CD4-positive, alpha-beta T cell treated with Interleukin-2 at 100 ng/mL for 4 hours (primary cell): Measurements from ENCODE around the gene ZBTB9.

Source experiments
- DNase-seq: peaks from one replicate; pipeline ENCODE4 v3.0.0-alpha.2; 2020; ENCODE audit warnings: low spot score

The ZBTB9 gene

GRCh38 chr6:33433001-33433543 lies 21.3 kb upstream of the ZBTB9 start:
- no peak for DNase-seq

GRCh38 chr6:33433544-33434191 lies 20.7 kb upstream of the ZBTB9 start:
- DNase-seq = no peak

DNA sequence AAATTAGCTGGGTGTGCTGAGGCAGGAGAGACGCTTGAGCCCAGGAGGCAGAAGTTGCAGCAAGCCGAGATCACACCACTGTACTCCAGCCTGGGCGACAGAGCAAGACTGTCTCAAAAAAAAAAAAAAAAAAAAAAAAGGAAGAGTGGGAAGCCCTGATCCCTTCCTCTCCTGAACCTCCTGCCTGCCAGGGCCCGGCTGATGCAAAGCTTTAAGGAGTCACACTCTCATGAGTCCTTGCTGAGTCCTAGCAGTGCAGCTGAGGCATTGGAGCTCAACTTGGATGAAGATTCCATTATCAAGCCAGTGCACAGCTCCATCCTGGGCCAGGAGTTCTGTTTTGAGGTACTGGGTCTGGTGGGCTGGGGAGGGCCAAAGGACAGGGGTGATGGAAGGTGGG lies 19.4 kb upstream of the ZBTB9 start:
- DNase-seq = no peak

DNA sequence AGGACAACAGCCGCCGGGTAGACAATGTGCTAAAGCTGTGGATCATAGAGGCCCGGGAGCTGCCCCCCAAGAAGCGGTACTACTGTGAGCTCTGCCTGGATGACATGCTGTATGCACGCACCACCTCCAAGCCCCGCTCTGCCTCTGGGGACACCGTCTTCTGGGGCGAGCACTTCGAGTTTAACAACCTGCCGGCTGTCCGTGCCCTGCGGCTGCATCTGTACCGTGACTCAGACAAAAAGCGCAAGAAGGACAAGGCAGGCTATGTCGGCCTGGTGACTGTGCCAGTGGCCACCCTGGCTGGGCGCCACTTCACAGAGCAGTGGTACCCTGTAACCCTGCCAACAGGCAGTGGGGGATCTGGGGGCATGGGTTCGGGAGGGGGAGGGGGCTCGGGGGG lies 16.7 kb upstream of the ZBTB9 start:
- no peak for DNase-seq

DNA sequence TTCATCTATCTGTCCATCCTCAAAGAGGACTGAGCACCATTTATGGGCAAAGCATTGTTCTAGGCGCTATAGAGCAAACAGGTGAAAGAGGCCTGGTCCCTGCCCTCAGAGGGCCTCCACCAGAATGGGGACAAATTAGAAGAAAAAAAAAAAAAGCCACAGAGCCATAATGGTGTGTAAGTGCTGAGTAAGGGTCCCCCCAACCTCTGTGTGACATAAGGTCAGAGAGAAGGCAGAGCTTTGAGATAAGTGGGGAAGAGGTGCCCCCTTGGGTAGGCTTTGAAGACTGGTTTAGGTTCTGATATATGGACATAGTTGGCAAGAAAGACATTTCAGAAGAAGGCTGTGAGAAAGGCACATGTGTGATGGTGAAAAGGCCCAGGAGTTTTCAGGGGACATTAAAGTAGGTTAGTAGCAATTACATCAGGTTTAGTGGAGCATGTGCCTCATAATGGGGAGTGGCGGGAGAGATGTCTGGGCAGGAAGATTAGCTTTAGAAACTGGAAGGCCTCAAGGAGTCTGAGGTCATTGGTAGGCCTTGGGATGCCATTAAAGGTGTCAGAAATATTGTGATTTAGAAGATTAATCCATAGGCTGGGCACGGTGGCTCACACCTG lies 15.3 kb upstream of the ZBTB9 start:
- DNase-seq = no peak

DNA sequence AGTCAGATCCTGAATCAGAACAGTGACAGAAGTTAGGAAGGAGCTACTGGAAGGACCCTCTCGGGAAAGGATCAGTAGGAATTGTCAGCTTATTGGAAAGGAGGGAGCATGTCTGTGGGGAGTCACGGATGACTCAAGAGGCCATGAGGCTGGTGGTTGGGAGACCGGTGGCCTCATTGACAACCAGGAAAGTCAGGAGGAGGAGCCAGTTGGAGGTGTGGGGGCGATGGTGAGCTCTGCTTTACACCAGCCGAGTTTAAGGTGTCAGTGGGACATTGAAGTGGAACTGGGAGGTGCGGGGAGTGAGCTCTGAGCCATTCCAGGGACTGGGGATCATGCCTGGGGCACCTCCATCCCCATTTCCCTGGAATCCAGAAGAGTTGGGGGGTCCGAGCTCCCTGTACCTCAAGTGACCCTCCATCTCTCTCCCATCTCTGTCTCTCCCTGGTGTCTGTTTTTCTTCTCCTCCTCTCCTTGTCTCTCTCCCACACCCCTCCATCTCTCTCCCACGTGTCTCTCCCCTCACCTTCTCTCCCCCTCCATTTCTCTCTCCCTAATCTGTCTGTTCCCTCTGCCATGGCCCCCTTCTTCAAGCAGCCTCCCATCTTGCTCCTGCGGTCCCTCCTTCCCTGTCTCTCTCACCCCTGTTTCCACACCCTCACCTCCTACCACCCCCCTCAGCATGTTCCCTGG lies 14.3 kb upstream of the ZBTB9 start:
- no peak for DNase-seq

DNA sequence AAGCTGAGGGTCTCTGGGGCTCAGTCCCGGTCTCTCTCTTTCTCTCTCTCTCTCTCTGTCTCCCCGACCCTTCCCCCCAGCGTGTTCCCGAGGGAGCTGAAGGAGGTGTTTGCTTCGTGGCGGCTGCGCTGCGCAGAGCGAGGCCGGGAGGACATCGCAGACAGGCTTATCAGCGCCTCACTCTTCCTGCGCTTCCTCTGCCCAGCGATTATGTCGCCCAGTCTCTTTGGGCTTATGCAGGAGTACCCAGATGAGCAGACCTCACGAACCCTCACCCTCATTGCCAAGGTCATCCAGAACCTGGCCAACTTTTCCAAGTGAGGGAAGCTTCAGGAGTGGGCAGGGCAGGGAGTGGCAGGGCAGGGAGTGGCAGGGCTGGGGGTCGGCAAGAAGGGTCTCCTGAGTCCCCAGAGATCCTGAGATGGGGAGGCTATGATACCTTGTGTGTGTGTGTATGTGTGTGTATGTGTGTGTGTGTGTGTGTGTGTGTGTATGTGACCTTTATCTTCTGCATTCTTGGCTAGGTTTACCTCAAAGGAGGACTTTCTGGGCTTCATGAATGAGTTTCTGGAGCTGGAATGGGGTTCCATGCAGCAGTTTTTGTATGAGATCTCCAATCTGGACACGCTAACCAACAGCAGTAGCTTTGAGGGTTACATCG lies 13.6 kb upstream of the ZBTB9 start:
- DNase-seq = no peak

DNA sequence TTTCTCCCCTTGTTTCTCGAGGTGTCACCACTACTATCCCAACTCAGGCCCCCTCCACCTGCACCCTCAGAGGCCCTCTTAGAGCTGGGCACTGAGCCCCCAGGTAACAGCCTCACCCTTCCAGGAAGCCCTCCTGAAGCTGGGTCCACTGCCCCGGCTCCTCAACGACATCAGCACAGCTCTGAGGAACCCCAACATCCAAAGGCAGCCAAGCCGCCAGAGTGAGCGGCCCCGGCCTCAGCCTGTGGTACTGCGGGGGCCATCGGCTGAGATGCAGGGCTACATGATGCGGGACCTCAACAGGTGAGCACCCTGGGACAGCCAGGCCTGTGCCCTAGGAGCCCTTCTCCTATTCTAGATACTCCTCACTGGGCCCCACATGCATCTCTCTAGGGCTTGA lies 12.9 kb upstream of the ZBTB9 start:
- no peak for DNase-seq

- no peak for DNase-seq
Observed at GRCh38 chr6:33442283-33442682, 12.1 kb upstream of the ZBTB9 start.

- no peak for DNase-seq
Observed at GRCh38 chr6:33443025-33443424, 11.4 kb upstream of the ZBTB9 start.

- no peak for DNase-seq
Observed at GRCh38 chr6:33443619-33444504, 10.5 kb upstream of the ZBTB9 start.

- DNase-seq = no peak
Observed at GRCh38 chr6:33445119-33445603, 9.2 kb upstream of the ZBTB9 start.

- DNase-seq = no peak
Observed at GRCh38 chr6:33446356-33446755, 8.0 kb upstream of the ZBTB9 start.

DNA sequence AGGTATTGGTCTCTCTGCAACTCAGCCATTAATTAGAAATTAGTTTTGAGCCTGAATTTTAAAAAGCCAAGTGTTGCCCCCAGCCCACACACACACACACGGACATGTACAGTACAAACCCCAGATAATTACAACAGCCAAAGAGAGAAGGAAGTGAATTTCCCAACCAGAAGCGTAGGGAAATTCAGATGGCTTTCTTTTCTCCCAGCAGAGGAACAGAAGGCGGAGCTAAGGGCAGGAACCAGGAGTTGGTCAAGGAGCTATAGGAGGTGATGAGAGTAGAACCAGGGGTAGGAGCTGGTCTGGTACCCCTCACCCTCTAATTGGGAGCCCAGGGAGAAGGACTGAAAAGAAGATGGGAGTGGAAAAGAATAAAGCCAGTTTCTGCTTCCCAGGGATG lies 3.9 kb upstream of the ZBTB9 start:
- no peak for DNase-seq

- no peak for DNase-seq
Observed at GRCh38 chr6:33451606-33452005, 2.8 kb upstream of the ZBTB9 start.

GRCh38 chr6:33452496-33452895 lies 1.9 kb upstream of the ZBTB9 start:
- no peak for DNase-seq

DNA sequence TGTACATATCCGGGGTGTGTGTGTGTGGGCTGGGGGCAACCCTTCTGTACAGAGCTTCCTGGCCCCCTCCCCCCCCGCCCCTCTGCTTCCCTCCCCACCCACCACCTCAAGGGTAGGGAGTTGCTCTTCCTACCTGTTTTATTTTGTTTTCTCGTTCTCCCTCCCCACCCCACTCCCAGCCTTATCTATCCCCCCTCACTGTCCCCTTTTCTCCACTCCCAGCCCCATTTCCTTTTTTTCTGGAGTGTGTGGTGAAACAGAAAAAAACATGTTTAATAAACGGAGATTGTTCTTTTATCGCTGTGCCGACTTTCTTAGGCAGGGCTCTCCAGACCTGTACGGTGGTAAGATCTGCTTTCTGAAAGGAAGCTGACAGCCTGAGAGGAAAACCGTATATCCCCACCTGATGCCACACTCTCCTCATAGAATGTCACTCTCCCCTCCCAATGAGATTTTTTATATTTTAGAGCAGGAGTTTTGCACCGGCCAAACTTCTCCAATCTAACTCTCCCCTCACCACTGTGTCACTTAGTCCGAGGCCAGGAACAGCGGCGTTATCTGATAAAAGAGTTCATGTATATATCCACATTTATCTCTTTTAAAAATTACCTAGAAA lies 875 bp upstream of the ZBTB9 start:
- DNase-seq = no peak

DNA sequence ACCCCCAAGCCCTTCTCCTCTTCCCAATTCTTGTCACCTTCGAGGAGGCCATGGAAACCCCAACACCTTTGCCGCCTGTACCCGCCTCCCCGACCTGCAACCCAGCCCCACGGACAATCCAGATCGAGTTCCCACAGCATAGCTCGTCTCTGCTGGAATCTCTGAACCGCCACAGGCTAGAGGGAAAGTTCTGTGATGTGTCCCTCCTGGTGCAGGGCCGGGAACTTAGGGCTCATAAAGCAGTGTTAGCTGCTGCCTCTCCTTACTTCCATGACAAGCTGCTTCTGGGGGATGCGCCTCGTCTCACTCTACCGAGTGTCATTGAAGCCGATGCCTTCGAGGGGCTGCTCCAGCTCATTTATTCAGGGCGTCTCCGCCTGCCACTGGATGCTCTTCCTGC lies 675 bp downstream of the ZBTB9 start:
- no peak for DNase-seq

GRCh38 chr6:33456156-33456555 lies 1.8 kb downstream of the ZBTB9 start:
- DNase-seq = no peak

DNA sequence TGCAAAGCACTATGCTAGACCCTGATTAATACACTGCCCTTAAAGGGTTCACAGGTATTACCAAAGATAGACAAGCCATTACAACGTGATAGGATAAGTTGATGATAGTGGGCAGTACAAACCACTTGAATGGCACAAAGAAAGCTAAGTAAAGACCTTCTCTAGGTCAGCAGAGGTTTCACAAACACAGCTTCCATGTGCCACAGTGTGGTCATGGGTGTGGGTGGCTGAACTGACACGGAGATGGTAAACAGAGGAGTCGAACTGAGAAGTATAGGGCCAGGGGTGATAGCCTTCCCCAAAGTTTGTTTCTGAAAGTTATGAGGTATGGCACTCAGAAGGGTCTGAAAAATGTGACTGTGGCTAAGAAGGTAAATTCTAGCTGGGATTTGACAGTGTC lies 4.3 kb downstream of the ZBTB9 start:
- no peak for DNase-seq

- DNase-seq = no peak
Observed at GRCh38 chr6:33459226-33459625, 4.8 kb downstream of the ZBTB9 start.
